ENCODE data around the gene MRPL40.

Gene MRPL40

DNA sequence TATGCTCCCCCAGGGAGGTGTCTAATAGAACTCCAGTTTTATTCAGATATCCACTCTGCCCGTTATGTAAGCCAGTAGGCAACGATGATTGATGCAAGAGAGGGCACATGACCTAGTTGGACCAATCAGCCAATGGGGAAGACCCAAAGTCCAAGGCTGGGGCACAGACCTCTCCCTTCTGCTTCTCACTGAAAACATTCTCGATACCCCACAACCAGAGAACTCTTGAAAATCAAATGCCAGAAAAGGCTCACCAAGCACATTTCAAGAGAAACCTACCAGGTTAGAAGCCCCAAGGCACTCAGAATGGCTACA, 8.2 kb upstream of the MRPL40 start:
- Histone ChIP-seq H3K36me3 (ENCODE audit: control insufficient read depth in 2 of 2, insufficient read depth in 1 of 2, low read length in 2 of 2) (peaks cover 0 to 34% of the 10 kb centered on the region in 2 experiments; a peak in 1 of 3 replicates), H3K4me3 (ENCODE audit: low read depth, low read length) (no peak overlapping the region), H3K4me1 (ENCODE audit: control insufficient read depth, insufficient read depth, low read length) (no peaks in the 10 kb centered on the region), H3K27ac (ENCODE audit: extremely low read depth, low read depth, low read length) (no peak overlapping the region), H3K9me3 (ENCODE audit: control insufficient read depth, insufficient read depth, low read depth, low read length) (no peaks in the 10 kb centered on the region)
- CTCF ChIA-PET, result no interaction called here
- TF ChIP-seq, protein P1, sequence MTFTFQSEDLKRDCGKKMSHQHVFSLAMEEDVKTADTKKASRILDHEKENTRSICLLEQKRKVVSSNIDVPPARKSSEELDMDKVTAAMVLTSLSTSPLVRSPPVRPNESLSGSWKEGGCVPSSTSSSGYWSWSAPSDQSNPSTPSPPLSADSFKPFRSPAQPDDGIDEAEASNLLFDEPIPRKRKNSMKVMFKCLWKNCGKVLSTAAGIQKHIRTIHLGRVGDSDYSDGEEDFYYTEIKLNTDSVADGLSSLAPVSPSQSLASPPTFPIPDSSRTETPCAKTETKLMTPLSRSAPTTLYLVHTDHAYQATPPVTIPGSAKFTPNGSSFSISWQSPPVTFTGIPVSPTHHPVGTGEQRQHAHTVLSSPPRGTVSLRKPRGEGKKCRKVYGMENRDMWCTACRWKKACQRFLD (tag by site-specific recombination; IDR thresholded peaks at IDR 0.05), result no peak
- 0 out of 2 replicates have a peak, but pooled peaks have one; percentile 11 for TF ChIP-seq ZBTB17 (tag by site-specific recombination; IDR thresholded peaks at IDR 0.05)
- POLR2A ChIA-PET, result no interaction called here

DNA sequence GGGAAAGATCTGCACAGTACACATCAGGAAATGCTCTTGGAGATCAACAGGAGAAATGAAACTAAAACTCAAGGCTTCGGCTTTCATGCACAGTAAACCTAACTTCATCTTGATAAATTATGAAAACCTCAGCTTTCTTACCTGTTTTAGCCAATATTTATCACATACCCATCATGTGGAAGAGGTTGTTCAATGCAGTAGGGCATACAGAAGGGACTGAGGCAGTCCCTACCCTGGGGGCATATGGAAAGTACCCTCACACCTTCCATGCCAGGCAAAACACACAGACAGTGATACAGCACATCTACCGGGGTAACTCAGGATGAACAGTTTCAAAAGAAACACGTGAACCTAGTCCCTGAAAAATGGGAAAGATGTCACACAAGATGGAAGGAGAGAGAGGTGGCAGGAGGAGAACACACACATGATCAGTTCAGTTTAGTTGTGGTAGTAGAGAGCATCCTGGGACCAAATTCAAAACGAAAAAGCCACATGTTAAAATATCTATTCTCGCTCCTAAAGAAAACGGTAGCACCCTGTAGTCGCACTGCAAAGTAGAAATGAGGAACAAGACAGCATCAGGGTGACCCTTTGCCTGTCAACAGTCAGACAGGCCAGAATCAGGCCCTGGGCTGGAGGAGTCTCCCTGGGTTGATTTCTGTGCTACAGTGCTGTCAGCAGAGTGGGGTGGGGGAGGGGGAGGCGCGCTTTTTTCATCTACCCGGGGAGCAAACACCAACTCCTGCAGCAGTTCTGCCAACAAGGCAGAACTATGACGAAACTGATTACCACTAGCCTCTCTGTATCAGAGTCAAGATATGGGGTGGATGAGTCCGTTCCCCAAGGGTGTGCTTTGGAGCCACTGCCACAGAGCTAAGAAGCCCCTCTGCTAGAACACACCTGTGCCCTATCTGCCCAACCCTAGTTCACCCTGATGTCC, 2.1 kb upstream of the MRPL40 start:
- Histone ChIP-seq H3K27ac (ENCODE audit: extremely low read depth, low read depth, low read length) (peak overlapping the region; percentile 59), H3K4me3 (ENCODE audit: low read depth, low read length) (peak overlapping the region; percentile 90), H3K4me1 (ENCODE audit: control insufficient read depth, insufficient read depth, low read length) (no peaks in the 10 kb centered on the region; the same call in 1 of the 2 replicates), H3K36me3 (ENCODE audit: control insufficient read depth in 2 of 2, insufficient read depth in 1 of 2, low read length in 2 of 2) (peaks cover 0 to 39% of the 10 kb centered on the region in 2 experiments; a peak in 2 of 3 replicates), H3K9me3 (ENCODE audit: control insufficient read depth, insufficient read depth, low read depth, low read length) (no peaks in the 10 kb centered on the region)
- ChIA-PET CTCF (interaction anchor here (1.3 kb wide), 1 partner anchor 285 kb away, joined by 3 read pairs; the partner anchor contains the start of gene ESS2), POLR2A (interaction anchor here (1.7 to 3.7 kb wide), 4 partner anchors 16 to 252 kb away, joined by 4 to 22 read pairs (median 14); partner anchors contain the start of genes C22orf39, CDC45, SLC25A1 and UFD1)
- TF ChIP-seq, protein P2, sequence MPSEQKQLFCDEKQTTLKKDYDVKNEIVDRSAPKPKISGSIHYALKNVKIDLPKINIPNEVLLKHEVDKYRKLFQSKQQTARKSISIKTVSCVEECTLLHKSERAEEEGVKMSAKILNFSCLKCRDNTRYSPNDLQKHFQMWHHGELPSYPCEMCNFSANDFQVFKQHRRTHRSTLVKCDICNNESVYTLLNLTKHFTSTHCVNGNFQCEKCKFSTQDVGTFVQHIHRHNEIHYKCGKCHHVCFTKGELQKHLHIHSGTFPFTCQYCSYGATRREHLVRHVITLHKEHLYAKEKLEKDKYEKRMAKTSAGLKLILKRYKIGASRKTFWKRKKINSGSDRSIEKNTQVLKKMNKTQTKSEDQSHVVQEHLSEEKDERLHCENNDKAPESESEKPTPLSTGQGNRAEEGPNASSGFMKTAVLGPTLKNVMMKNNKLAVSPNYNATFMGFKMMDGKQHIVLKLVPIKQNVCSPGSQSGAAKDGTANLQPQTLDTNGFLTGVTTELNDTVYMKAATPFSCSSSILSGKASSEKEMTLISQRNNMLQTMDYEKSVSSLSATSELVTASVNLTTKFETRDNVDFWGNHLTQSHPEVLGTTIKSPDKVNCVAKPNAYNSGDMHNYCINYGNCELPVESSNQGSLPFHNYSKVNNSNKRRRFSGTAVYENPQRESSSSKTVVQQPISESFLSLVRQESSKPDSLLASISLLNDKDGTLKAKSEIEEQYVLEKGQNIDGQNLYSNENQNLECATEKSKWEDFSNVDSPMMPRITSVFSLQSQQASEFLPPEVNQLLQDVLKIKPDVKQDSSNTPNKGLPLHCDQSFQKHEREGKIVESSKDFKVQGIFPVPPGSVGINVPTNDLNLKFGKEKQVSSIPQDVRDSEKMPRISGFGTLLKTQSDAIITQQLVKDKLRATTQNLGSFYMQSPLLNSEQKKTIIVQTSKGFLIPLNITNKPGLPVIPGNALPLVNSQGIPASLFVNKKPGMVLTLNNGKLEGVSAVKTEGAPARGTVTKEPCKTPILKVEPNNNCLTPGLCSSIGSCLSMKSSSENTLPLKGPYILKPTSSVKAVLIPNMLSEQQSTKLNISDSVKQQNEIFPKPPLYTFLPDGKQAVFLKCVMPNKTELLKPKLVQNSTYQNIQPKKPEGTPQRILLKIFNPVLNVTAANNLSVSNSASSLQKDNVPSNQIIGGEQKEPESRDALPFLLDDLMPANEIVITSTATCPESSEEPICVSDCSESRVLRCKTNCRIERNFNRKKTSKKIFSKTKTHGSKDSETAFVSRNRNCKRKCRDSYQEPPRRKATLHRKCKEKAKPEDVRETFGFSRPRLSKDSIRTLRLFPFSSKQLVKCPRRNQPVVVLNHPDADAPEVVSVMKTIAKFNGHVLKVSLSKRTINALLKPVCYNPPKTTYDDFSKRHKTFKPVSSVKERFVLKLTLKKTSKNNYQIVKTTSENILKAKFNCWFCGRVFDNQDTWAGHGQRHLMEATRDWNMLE (tag by site-specific recombination; conservative IDR thresholded peaks at IDR 0.05; ENCODE audit: low read depth), result no peak
- TF ChIP-seq SCRT2 (tag by site-specific recombination; IDR thresholded peaks at IDR 0.05) (peak; percentile 27; the same call in 1 of the 2 replicates), ZNF558 (tag by site-specific recombination; IDR thresholded peaks at IDR 0.05) (no peak), ZEB2 (tag by site-specific recombination; IDR thresholded peaks at IDR 0.05) (0 out of 2 replicates have a peak, but pooled peaks have one; percentile 66), ZNF629 (tag by site-specific recombination; IDR thresholded peaks at IDR 0.05) (peak; percentile 75), ZNF561 (tag by site-specific recombination; IDR thresholded peaks at IDR 0.05; ENCODE audit: borderline replicate concordance) (0 out of 2 replicates have a peak, but pooled peaks have one; percentile 25), ZNF600 (tag by site-specific recombination; IDR thresholded peaks at IDR 0.05) (peak; percentile 61; the same call in 1 of the 2 replicates), IKZF3 (tag by site-specific recombination; IDR thresholded peaks at IDR 0.05) (peak; percentile 45; the same call in 1 of the 2 replicates), ZNF302 (tag by site-specific recombination; IDR thresholded peaks at IDR 0.05; ENCODE audit: low read depth) (no peak), ZNF571 (tag by site-specific recombination; IDR thresholded peaks at IDR 0.05) (no peak), ZBTB17 (tag by site-specific recombination; IDR thresholded peaks at IDR 0.05) (peak; percentile 88), ZNF404 (tag by site-specific recombination; IDR thresholded peaks at IDR 0.05) (no peak), GLIS1 (tag by site-specific recombination; IDR thresholded peaks at IDR 0.05) (peak; percentile 62), ZNF660 (tag by site-specific recombination; IDR thresholded peaks at IDR 0.05) (peak; percentile 96), ZBTB21 (tag by site-specific recombination; IDR thresholded peaks at IDR 0.05) (peak; percentile 71; the same call in 1 of the 2 replicates)
- TF ChIP-seq, protein P3, sequence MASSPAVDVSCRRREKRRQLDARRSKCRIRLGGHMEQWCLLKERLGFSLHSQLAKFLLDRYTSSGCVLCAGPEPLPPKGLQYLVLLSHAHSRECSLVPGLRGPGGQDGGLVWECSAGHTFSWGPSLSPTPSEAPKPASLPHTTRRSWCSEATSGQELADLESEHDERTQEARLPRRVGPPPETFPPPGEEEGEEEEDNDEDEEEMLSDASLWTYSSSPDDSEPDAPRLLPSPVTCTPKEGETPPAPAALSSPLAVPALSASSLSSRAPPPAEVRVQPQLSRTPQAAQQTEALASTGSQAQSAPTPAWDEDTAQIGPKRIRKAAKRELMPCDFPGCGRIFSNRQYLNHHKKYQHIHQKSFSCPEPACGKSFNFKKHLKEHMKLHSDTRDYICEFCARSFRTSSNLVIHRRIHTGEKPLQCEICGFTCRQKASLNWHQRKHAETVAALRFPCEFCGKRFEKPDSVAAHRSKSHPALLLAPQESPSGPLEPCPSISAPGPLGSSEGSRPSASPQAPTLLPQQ (tag by site-specific recombination; IDR thresholded peaks at IDR 0.05), result peak; percentile 39; the same call in 1 of the 2 replicates
- TF ChIP-seq, protein P4, sequence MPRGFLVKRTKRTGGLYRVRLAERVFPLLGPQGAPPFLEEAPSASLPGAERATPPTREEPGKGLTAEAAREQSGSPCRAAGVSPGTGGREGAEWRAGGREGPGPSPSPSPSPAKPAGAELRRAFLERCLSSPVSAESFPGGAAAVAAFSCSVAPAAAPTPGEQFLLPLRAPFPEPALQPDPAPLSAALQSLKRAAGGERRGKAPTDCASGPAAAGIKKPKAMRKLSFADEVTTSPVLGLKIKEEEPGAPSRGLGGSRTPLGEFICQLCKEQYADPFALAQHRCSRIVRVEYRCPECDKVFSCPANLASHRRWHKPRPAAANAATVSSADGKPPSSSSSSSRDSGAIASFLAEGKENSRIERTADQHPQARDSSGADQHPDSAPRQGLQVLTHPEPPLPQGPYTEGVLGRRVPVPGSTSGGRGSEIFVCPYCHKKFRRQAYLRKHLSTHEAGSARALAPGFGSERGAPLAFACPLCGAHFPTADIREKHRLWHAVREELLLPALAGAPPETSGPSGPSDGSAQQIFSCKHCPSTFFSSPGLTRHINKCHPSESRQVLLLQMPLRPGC (tag by site-specific recombination; IDR thresholded peaks at IDR 0.05), result 0 out of 2 replicates have a peak, but pooled peaks have one; percentile 7
- TF ChIP-seq, protein P5, sequence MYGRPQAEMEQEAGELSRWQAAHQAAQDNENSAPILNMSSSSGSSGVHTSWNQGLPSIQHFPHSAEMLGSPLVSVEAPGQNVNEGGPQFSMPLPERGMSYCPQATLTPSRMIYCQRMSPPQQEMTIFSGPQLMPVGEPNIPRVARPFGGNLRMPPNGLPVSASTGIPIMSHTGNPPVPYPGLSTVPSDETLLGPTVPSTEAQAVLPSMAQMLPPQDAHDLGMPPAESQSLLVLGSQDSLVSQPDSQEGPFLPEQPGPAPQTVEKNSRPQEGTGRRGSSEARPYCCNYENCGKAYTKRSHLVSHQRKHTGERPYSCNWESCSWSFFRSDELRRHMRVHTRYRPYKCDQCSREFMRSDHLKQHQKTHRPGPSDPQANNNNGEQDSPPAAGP (tag by site-specific recombination; IDR thresholded peaks at IDR 0.05), result peak; percentile 47; the same call in 1 of the 2 replicates
- TF ChIP-seq, protein P6, sequence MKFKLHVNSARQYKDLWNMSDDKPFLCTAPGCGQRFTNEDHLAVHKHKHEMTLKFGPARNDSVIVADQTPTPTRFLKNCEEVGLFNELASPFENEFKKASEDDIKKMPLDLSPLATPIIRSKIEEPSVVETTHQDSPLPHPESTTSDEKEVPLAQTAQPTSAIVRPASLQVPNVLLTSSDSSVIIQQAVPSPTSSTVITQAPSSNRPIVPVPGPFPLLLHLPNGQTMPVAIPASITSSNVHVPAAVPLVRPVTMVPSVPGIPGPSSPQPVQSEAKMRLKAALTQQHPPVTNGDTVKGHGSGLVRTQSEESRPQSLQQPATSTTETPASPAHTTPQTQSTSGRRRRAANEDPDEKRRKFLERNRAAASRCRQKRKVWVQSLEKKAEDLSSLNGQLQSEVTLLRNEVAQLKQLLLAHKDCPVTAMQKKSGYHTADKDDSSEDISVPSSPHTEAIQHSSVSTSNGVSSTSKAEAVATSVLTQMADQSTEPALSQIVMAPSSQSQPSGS (tag by site-specific recombination; IDR thresholded peaks at IDR 0.05; ENCODE audit: low read depth), result peak; percentile 71
